Naive thymus-derived CD8-positive, alpha-beta T cell (primary cell): ENCODE results near the gene SCN3A. TPM values are rescaled to one million over a fixed set of nuclear protein-coding genes. Genes with fewer than 3 reads are reported as not detected.

Experiments
- ATAC-seq, 2 donors: fragments of 150-1000 bp; cut with Tn5 transposase in 1 of 2; sonication (Bioruptor Pico), chemical (Tn5 transposase) in 1 of 2; 1 replicate in 1 of 2; 2 replicates in 1 of 2; pipeline ENCODE4 v1.10.0; 2021; ENCODE audit warnings: mild to moderate bottlenecking in 2 of 2, moderate library complexity in 2 of 2
- POLR2A ChIA-PET: fragments of 350-600 bp; sonication (Branson Sonifier 250); formaldehyde crosslinking; loops from one replicate; lab custom pipeline; 2021; ENCODE audit warnings: antibody characterized with exemption; lab: Charles Lee
- DNase-seq, 10 donors: peaks; one replicate each; pipeline versions ENCODE4 v3.0.0 to v3.0.0-alpha.2; 2020 to 2022
- H3K27ac Mint-ChIP-seq, 10 donors: one replicate each; pipeline ENCODE4 v1.8.0; 2020 to 2022; ENCODE audit warnings: mild to moderate bottlenecking in 10 of 10, mixed read lengths in 10 of 10, moderate library complexity in 4 of 10, inconsistent platforms in 1 of 10
- H3K27me3 Mint-ChIP-seq, 5 donors: one replicate each; pipeline ENCODE4 v1.8.0; 2021 to 2022; ENCODE audit warnings: mixed read lengths in 5 of 5
- H3K36me3 Mint-ChIP-seq, 3 donors: one replicate each; pipeline ENCODE4 v1.8.0; 2020 to 2022; ENCODE audit warnings: mixed read lengths in 3 of 3, mild to moderate bottlenecking in 2 of 3, inconsistent platforms in 1 of 3
- H3K4me1 Mint-ChIP-seq, 4 donors: one replicate each; pipeline ENCODE4 v1.8.0; 2021 to 2022; ENCODE audit warnings: mixed read lengths in 4 of 4
- H3K4me3 Mint-ChIP-seq, 10 donors: one replicate each; pipeline ENCODE4 v1.8.0; 2020 to 2022; ENCODE audit warnings: mild to moderate bottlenecking in 10 of 10, mixed read lengths in 10 of 10, moderate library complexity in 6 of 10, inconsistent platforms in 1 of 10
- H3K9me3 Mint-ChIP-seq, 9 donors: one replicate each; pipeline ENCODE4 v1.8.0; 2020 to 2022; ENCODE audit warnings: mixed read lengths in 9 of 9, mild to moderate bottlenecking in 3 of 9, inconsistent platforms in 1 of 9, moderate library complexity in 1 of 9
- polyA plus RNA-seq, 3 donors: library from polyadenylated mRNA; unstranded; fragments of 300-500 nt; fragmentation: Illumina TruSeq; gene quantifications; one replicate each; pipeline ENCODE4 v1.2.3, GENCODE V29; 2021
- total RNA-seq, 8 experiments: library from RNA in 2 of 8; stranded (reverse) in 2 of 8; gene quantifications; one replicate each; pipeline ENCODE4 v1.2.3 and lab custom pipeline; 2021 to 2026

Gene SCN3A
- total and polyA plus RNA-seq, 5 experiments from 2014 or later: 0.26 to 0.27 TPM; not detected in 3

DNA sequence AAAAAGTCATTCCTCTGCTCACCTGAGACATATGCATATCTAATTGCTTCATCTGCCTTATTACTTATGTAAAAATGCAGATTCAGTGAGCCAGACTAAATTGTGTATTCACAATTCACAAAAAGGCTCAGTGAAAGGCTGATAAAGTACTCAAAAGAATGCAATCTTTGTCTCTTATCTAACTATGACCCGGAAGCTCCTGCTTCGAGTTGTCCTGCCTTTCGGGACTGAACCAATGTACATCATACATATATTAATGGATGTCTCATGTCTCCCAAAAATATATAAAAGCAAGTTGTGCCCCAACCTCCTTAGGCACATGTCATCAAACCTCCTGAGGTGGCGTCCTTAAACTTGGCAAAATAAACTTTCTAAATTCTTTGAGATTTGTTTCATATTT is 120.5 kb downstream of the SCN3A start:
- Mint-ChIP-seq H3K4me3 (no peak overlapping the region), H3K4me1 (no peaks in the 10 kb centered on the region), H3K27ac (no peak overlapping the region), H3K36me3 (peaks cover 0 to 11% (median 0%) of the 10 kb centered on the region in 3 donors), H3K9me3 (peaks cover 8 to 30% (median 16%) of the 10 kb centered on the region in 9 donors), H3K27me3 (peaks cover 0 to 2% (median 0%) of the 10 kb centered on the region in 5 donors)
- ATAC-seq: no peak
- POLR2A ChIA-PET: no interaction called here
- DNase-seq: no peak

DNA sequence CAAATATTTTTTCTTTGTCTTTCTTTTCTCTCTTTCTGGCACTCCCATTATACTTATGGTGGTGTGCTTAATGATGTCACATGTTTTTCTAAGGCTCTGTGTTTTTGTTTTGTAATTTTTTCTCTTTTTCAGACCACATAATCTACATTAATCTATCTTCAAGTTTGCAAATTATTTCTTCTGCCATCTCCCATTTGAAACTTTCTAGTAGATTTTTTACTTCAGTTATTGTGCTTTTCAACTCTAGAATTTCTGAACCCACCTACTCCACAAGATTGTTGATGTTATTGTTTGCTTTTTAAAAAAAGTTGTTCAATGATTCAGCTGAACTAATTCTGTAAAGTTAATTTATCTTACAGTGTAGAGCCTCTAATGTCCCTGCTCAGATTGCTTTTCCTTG is 121.4 kb downstream of the SCN3A start:
- Mint-ChIP-seq H3K4me3 (no peak overlapping the region), H3K4me1 (no peaks in the 10 kb centered on the region), H3K27ac (no peak overlapping the region), H3K27me3 (peaks cover 0 to 2% (median 0%) of the 10 kb centered on the region in 5 donors), H3K9me3 (peaks cover 10 to 30% (median 16%) of the 10 kb centered on the region in 9 donors), H3K36me3 (peaks cover 0 to 11% (median 0%) of the 10 kb centered on the region in 3 donors)
- DNase-seq: no peak
- POLR2A ChIA-PET: no interaction called here
- ATAC-seq: no peak

DNA sequence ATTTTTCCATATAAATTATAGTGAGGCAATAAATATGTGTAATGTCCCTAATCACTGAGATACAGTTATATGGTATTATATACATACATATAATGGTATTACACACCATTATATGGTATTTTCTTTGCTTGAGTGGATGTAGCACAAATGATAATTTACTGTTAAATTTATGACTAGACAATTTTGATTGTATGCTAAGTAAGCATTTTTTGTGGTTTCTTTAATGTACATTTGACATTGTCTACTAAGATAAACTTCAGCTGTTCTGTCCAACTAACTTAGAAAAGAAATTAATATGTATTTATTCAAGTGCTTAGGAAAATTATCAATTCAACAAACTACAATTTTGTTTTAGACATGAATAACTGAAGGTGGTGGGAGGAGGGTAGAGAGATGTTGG is 122.6 kb downstream of the SCN3A start:
- no peaks in the 10 kb centered on the region for H3K4me1 Mint-ChIP-seq
- POLR2A ChIA-PET: no interaction called here
- peaks cover 10 to 30% (median 16%) of the 10 kb centered on the region in 9 donors for H3K9me3 Mint-ChIP-seq
- ATAC-seq (no peak), DNase-seq (no peak)
- peaks cover 0 to 2% (median 0%) of the 10 kb centered on the region in 5 donors for H3K27me3 Mint-ChIP-seq
- peaks cover 0 to 11% (median 0%) of the 10 kb centered on the region in 3 donors for H3K36me3 Mint-ChIP-seq
- H3K27ac Mint-ChIP-seq: no peak overlapping the region
- no peak overlapping the region for H3K4me3 Mint-ChIP-seq

DNA sequence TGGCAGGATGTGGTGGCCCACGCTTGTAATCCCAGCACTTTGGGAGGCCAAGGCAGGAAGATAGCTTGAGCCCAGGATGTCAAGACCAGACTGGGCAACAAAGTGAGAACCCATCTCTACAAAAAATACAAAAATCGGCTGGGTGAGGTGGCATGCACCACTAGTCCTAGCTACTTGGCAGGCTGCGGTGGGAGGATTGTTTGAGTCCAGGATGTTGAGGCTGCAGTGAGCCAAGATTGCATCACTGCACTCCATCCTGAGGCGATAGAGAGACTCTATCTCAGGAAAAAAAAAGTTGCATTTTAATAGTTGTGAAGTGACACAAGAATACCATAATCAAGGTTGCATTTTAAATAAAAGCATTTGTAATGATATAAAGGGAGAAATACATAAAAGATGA is 124.4 kb downstream of the SCN3A start:
- Mint-ChIP-seq H3K27ac (no peak overlapping the region), H3K27me3 (peaks cover 0 to 2% (median 0%) of the 10 kb centered on the region in 5 donors), H3K4me1 (no peaks in the 10 kb centered on the region), H3K36me3 (peaks cover 0 to 11% (median 0%) of the 10 kb centered on the region in 3 donors), H3K4me3 (no peak overlapping the region), H3K9me3 (peaks cover 12 to 31% (median 16%) of the 10 kb centered on the region in 9 donors)
- ATAC-seq (no peak), DNase-seq (no peak)
- POLR2A ChIA-PET: no interaction called here

DNA sequence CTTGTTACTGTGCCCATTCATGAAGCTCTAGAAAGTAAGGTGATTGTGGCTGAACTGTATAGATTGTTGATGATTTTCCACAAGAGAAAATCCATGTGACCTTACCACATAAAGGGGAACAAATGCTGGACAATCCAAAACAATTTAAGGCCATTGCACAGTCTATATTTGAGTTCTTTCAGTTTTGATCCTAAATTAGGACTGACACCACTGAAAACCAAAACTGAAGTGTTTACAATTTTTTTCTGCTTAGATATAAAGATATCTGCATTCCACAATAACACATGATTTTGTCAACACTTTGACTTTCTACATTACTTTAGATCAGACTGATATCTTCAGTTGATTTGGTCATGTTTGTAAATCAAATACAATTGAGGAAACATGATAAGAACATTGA is 124.9 kb downstream of the SCN3A start:
- ATAC-seq (no peak), DNase-seq (no peak)
- Mint-ChIP-seq H3K36me3 (peaks cover 0 to 11% (median 0%) of the 10 kb centered on the region in 3 donors), H3K27ac (no peak overlapping the region), H3K4me1 (no peaks in the 10 kb centered on the region), H3K4me3 (no peak overlapping the region), H3K27me3 (peaks cover 0 to 2% (median 0%) of the 10 kb centered on the region in 5 donors), H3K9me3 (peaks cover 8 to 27% (median 15%) of the 10 kb centered on the region in 9 donors)
- POLR2A ChIA-PET: no interaction called here

DNA sequence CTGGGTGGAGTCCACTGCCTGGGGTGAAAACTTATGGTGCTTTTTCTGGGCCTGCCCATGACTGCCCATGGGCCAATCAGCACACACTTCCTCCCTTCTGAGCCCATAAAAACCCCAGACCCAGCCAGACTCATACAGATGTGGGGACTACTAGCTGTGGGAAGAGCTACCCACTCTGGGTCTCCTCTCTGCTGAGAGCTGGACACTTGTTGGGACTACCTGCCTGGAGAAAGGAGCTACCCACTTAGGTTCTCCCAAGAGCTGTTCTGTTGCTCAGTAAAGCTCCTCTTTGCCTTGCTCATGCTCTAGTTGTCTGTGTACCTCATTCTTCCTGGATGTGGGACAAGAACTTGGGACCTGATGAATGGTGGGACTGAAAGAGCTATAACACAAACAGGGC is 129.0 kb downstream of the SCN3A start:
- Mint-ChIP-seq H3K4me3 (no peak overlapping the region), H3K9me3 (peaks cover 0 to 17% (median 4%) of the 10 kb centered on the region in 9 donors), H3K4me1 (no peaks in the 10 kb centered on the region), H3K27ac (no peak overlapping the region), H3K27me3 (peaks cover 0 to 7% (median 0%) of the 10 kb centered on the region in 5 donors), H3K36me3 (peaks cover 0 to 7% (median 0%) of the 10 kb centered on the region in 3 donors)
- ATAC-seq (no peak), DNase-seq (no peak)
- POLR2A ChIA-PET: no interaction called here

DNA sequence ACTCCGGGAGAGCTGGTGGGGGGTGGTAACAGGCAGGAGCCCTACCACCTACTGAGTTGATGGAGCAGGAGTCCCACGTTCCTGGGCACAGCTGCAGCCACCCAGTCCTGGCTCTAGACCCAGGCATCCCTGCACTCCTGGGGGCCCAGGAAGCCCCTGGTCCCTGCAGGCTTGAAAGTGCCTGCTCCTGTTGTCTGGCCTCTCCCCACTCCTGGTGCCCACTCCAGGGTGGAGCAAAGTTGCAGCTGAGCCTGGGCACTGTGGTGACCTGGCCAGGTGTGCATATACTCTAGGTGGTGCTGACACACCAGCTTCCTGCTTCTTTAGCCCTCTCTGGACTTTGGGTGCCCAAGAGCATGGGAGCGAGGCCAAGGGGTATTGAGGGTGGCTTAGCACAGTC is 129.5 kb downstream of the SCN3A start:
- H3K4me1 Mint-ChIP-seq: no peaks in the 10 kb centered on the region
- DNase-seq: no peak
- no peak overlapping the region for H3K27ac Mint-ChIP-seq
- H3K36me3 Mint-ChIP-seq: peaks cover 0 to 7% (median 0%) of the 10 kb centered on the region in 3 donors
- H3K9me3 Mint-ChIP-seq: peaks cover 0 to 17% (median 4%) of the 10 kb centered on the region in 9 donors
- no peak overlapping the region for H3K4me3 Mint-ChIP-seq
- POLR2A ChIA-PET: no interaction called here
- H3K27me3 Mint-ChIP-seq: peaks cover 0 to 7% (median 0%) of the 10 kb centered on the region in 5 donors
- no peak for ATAC-seq

DNA sequence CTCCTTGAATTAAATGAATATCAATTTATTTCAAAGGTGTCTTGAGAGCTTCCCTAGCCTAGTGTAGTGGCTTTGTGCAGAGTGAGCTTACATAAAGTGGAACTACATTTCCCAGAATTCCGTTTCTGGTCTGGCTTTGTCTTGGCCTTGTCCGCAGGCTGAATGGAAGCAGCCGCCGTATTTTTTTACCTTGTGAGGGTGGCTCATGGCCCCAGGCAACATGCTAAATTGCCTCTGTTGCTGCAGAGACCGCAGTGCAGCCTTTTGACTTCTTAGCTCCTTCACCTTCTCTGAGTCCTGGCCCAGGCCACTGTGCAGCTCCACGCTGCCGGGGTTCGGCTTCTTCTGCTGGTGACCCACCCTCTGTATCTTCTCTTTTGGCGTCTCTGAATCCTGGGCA is 133.8 kb downstream of the SCN3A start:
- peaks cover 0 to 11% (median under 1%) of the 10 kb centered on the region in 4 donors for H3K4me1 Mint-ChIP-seq
- H3K9me3 Mint-ChIP-seq: peaks cover 0 to 13% (median 3%) of the 10 kb centered on the region in 9 donors
- DNase-seq (no peak), ATAC-seq (no peak)
- no peak overlapping the region for H3K4me3 Mint-ChIP-seq
- H3K27ac Mint-ChIP-seq: no peak overlapping the region
- POLR2A ChIA-PET: no interaction called here
- H3K36me3 Mint-ChIP-seq: peaks cover 0 to 7% (median 0%) of the 10 kb centered on the region in 3 donors
- H3K27me3 Mint-ChIP-seq: peaks cover 0 to 22% (median 4%) of the 10 kb centered on the region in 5 donors

DNA sequence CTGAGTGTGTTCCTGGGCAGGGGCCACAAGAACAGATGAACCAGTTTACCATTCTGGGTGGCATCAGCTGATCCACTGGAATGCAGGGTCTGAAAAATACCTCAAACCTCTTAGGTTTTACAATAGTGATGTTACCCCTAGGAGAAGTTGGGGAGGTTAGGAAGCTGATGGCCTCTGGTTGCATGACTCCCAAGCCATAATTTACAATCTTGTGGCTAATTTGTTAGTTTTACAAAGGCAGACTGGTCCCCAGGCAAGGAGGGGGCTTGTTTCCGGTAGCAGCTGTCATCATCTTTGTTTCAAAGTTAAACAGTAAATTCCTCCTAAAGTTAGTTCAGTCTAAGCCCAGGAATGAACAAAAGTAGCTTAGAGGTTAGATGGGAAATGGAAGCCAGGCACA is 134.7 kb downstream of the SCN3A start:
- POLR2A ChIA-PET: no interaction called here
- Mint-ChIP-seq H3K4me1 (peaks cover 0 to 11% (median under 1%) of the 10 kb centered on the region in 4 donors), H3K27me3 (peaks cover 0 to 22% (median 4%) of the 10 kb centered on the region in 5 donors), H3K27ac (no peak overlapping the region), H3K4me3 (no peak overlapping the region), H3K36me3 (peaks cover 0 to 7% (median 0%) of the 10 kb centered on the region in 3 donors), H3K9me3 (peaks cover 0 to 9% (median 0%) of the 10 kb centered on the region in 9 donors)
- no peak for ATAC-seq
- no peak for DNase-seq

DNA sequence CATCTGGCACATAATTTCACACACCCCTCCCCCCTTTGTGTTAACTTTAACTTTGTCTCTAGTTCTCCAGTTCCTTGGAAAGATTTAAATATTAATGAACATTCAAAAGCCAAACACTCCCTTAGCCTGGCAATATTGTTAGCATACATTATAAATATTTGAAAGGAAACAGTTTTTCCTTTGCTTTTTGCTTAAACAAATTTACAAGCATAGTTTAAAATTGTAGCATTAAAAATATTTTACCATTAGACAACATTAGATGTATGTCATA is 135.4 kb downstream of the SCN3A start:
- ATAC-seq (no peak), DNase-seq (no peak)
- no peak overlapping the region for H3K27ac Mint-ChIP-seq
- H3K4me3 Mint-ChIP-seq: no peak overlapping the region
- peaks cover 0 to 1% (median 0%) of the 10 kb centered on the region in 3 donors for H3K36me3 Mint-ChIP-seq
- peaks cover 0 to 22% (median 4%) of the 10 kb centered on the region in 5 donors for H3K27me3 Mint-ChIP-seq
- H3K4me1 Mint-ChIP-seq: peaks cover 0 to 11% (median under 1%) of the 10 kb centered on the region in 4 donors
- POLR2A ChIA-PET: no interaction called here
- H3K9me3 Mint-ChIP-seq: peaks cover 0 to 2% (median 0%) of the 10 kb centered on the region in 9 donors

DNA sequence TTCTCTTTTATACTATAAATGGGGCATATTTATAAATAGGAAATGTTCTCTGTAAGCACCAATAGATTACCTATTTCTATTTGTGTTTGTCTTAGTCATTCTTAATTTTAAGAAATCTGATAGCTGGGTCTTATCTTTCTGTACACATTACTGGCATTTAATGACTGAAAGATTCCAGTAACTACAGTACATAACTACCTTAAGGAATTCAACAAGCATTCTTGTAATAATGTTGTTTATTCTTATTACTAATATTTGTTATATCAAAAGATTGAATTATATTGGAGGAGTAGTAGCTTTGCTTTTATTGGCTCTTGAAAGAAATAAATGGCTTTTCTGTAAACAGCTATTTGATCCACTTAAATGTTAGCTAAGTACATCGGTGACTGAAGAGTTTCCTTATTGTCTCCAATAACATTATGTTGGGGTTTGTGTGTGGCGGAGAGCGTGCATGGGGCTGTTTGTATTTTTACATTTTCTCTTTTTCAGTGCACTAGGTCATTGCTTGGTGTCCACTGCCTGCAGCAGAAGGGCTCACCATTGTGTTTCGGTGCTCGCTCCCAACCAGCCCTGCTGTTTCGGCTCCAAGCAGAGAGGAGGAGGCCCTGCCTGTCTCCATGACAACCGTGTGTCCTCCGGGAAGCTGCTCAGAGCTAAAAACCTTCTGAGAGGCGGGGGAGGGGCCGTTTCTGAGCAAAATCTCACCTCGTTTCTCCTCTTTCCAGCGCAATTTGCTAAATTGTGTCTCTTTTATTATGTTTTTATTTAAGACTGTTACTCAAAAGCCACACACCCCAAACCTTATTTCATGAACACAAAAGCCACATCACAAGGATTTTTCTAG is 136.0 kb downstream of the SCN3A start:
- ATAC-seq: no peak
- Mint-ChIP-seq H3K36me3 (no peaks in the 10 kb centered on the region), H3K27me3 (peaks cover 0 to 22% (median 4%) of the 10 kb centered on the region in 5 donors), H3K4me3 (no peak overlapping the region), H3K27ac (no peak overlapping the region), H3K9me3 (no peaks in the 10 kb centered on the region), H3K4me1 (peaks cover 0 to 11% (median under 1%) of the 10 kb centered on the region in 4 donors)
- POLR2A ChIA-PET: no interaction called here
- DNase-seq: no peak

DNA sequence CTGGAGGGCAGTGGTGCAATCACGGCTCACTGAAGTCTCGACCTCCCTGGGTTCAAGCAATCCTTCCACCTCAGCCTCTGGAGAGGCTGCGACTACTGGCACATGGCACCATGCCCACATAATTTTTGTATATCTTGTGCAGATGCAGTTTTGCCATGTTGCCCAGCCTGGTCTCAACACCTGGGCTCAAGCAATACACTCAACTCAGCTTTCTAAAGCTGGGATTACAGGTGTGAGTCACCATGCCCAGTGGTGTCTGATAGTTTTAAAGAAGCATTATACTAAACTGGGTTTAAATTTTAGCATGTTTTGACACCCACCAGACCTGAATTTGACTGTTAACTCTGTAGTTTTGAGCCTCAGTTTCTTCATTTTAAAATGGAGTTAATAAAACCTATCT is 139.1 kb downstream of the SCN3A start:
- DNase-seq (no peak), ATAC-seq (no peak)
- Mint-ChIP-seq H3K9me3 (peaks cover 0 to 2% (median 0%) of the 10 kb centered on the region in 9 donors), H3K27me3 (peaks cover 0 to 15% (median 2%) of the 10 kb centered on the region in 5 donors), H3K4me3 (no peak overlapping the region), H3K4me1 (peaks cover 0 to 11% (median under 1%) of the 10 kb centered on the region in 4 donors), H3K36me3 (no peaks in the 10 kb centered on the region), H3K27ac (no peak overlapping the region)
- POLR2A ChIA-PET: no interaction called here

DNA sequence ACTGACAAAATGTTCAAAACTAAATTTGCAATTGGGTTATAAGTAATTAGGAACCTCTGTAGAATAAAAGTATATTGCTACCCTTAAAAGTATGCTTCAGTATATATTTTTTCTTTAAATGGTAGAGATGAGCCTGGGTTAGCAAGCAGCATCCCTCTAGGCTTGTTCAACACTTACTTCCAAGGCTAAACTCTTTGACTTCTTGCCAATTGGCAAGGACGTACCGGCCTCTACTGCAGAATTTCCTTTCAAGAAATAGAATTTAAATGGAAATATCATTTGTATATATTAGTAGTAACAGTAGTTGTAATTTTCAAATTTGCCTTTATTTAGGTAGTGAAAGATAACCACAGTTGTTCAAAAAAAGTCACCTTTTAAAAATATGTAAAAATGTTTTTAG is 143.4 kb downstream of the SCN3A start:
- no peak overlapping the region for H3K27ac Mint-ChIP-seq
- H3K9me3 Mint-ChIP-seq: peaks cover 0 to 2% (median 0%) of the 10 kb centered on the region in 9 donors
- no peak overlapping the region for H3K4me3 Mint-ChIP-seq
- H3K4me1 Mint-ChIP-seq: no peaks in the 10 kb centered on the region
- ATAC-seq: no peak
- DNase-seq: no peak
- no peaks in the 10 kb centered on the region for H3K27me3 Mint-ChIP-seq
- H3K36me3 Mint-ChIP-seq: no peaks in the 10 kb centered on the region
- POLR2A ChIA-PET: no interaction called here
